Spleen (tissue), 11 donors: ENCODE measurements around the gene HIVEP3. TPM values are rescaled to one million over a fixed set of nuclear protein-coding genes. Genes with fewer than 3 reads are reported as not detected.

Experiments
- DNase-seq: peaks from one replicate; pipeline ENCODE4 v3.0.0-alpha.2; 2020
- H3K27ac ChIP-seq, 8 donors: fragments of 200-600 bp; sonication (generic) in 7 of 8; 1 replicate in 4 of 8; 2 replicates in 4 of 8; pipeline versions ENCODE4 v1.5.0 to v1.8.0; 2016 to 2021; ENCODE audit warnings: inconsistent platforms in 4 of 8, mild to moderate bottlenecking in 4 of 8, moderate library complexity in 1 of 8
- H3K27me3 ChIP-seq, 7 donors: fragments of 200-600 bp; sonication (generic) in 6 of 7; replicated peaks in 1 of 7; 1 replicate in 4 of 7; 2 replicates in 3 of 7; pipeline versions ENCODE4 v1.5.0 to v1.8.0; 2016 to 2021; ENCODE audit warnings: inconsistent platforms in 3 of 7, mild to moderate bottlenecking in 1 of 7
- H3K36me3 ChIP-seq, 6 donors: fragments of 200-600 bp; sonication (generic) in 5 of 6; 1 replicate in 4 of 6; 2 replicates in 2 of 6; pipeline versions ENCODE4 v1.5.0 to v1.8.0; 2016 to 2021; ENCODE audit warnings: inconsistent platforms in 2 of 6
- H3K4me1 ChIP-seq, 6 donors: fragments of 200-600 bp; sonication (generic) in 5 of 6; 1 replicate in 3 of 6; 2 replicates in 3 of 6; pipeline versions ENCODE4 v1.5.0 to v1.8.0; 2016 to 2021; ENCODE audit warnings: inconsistent platforms in 3 of 6
- H3K4me3 ChIP-seq, 8 donors: fragments of 200-600 bp; sonication (generic) in 7 of 8; 1 replicate in 4 of 8; 2 replicates in 4 of 8; pipeline versions ENCODE4 v1.5.0 to v1.8.0; 2016 to 2021; ENCODE audit warnings: inconsistent platforms in 4 of 8, mild to moderate bottlenecking in 4 of 8, moderate library complexity in 2 of 8
- H3K9me3 ChIP-seq, 8 donors: fragments of 200-600 bp; sonication (generic) in 7 of 8; 1 replicate in 4 of 8; 2 replicates in 4 of 8; pipeline versions ENCODE4 v1.5.0 to v1.8.0; 2016 to 2021; ENCODE audit warnings: inconsistent platforms in 4 of 8
- POLR2A ChIP-seq, 3 donors: fragments of 450-650 bp; IDR thresholded peaks; one replicate each; pipeline ENCODE4 v1.5.1; 2017; ENCODE audit warnings: antibody characterized with exemption in 3 of 3, mild to moderate bottlenecking in 1 of 3
- POLR2AphosphoS5 ChIP-seq, 3 donors: sonication (generic); formaldehyde crosslinking; IDR thresholded peaks; one replicate each; pipeline ENCODE4 v1.5.1; 2017; ENCODE audit warnings: antibody characterized with exemption in 3 of 3
- WGBS, 5 donors: extraction: QIAGEN DNeasy Blood & Tissue Kit in 3 of 5; methylation state at CpG; one replicate each; pipeline versions ENCODE4 v1.1.5 to v1.1.7; 2013 to 2018; 5-methylcytosine and 5-hydroxymethylcytosine counted together
- intact Hi-C: fragments of 100-400 bp; cut with DNase I; formaldehyde crosslinking; loops from one replicate; pipeline ENCODE4 v1.15.0; 2023; ENCODE audit warnings: low total_unique reads
- polyA plus RNA-seq, 3 donors: library from polyadenylated mRNA; stranded (reverse); fragments of 200-250 nt; gene quantifications; one replicate each; pipeline ENCODE4 v1.2.1, GENCODE V29; 2013
- total RNA-seq, 7 donors: library from RNA; depleted of rRNA in 3 of 7; stranded (reverse); fragments of >200 nt in 3 of 7; fragmentation: NEBNext Ultra II Directional in 4 of 7; extraction: Animal tissue kit (Norgen Biotek cat#: 25700) in 4 of 7; gene quantifications; one replicate each; pipeline versions ENCODE4 v1.1.0 to v1.2.1, GENCODE V29; 2016 to 2021
- TF ChIP-seq, protein P1 (sequence below), 11 experiments: fragments of 200-600 bp in 7 of 11; fragments of 450-650 bp in 4 of 11; sonication (generic) in 4 of 11; IDR thresholded peaks in 8 of 11; conservative IDR thresholded peaks in 3 of 11; 1 replicate in 7 of 11; 2 replicates in 4 of 11; pipeline versions ENCODE4 v1.4.0 to v1.8.0; 2016 to 2021; ENCODE audit warnings: antibody characterized with exemption in 11 of 11, inconsistent platforms in 4 of 11, mild to moderate bottlenecking in 1 of 11
- donor health status: healthy with polysubstance abuse.
- donor health status: DM: no; HTN: no; CAD: no; lungs with moderate emphysema.
- donor health status: DM: no; HTN: no; CAD: no.
- donor health status: Bipolar disorder and iron deficiency.
- donor health status: healthy.
- donor health status: DM: no; HTN: no; CAD: no.
- donor health status: DM: yes; HTN: yes; CAD: no.

HIVEP3 gene
- total and polyA plus RNA-seq, 10 donors: 2.4 to 21.2 (median 8.2) TPM

DNA sequence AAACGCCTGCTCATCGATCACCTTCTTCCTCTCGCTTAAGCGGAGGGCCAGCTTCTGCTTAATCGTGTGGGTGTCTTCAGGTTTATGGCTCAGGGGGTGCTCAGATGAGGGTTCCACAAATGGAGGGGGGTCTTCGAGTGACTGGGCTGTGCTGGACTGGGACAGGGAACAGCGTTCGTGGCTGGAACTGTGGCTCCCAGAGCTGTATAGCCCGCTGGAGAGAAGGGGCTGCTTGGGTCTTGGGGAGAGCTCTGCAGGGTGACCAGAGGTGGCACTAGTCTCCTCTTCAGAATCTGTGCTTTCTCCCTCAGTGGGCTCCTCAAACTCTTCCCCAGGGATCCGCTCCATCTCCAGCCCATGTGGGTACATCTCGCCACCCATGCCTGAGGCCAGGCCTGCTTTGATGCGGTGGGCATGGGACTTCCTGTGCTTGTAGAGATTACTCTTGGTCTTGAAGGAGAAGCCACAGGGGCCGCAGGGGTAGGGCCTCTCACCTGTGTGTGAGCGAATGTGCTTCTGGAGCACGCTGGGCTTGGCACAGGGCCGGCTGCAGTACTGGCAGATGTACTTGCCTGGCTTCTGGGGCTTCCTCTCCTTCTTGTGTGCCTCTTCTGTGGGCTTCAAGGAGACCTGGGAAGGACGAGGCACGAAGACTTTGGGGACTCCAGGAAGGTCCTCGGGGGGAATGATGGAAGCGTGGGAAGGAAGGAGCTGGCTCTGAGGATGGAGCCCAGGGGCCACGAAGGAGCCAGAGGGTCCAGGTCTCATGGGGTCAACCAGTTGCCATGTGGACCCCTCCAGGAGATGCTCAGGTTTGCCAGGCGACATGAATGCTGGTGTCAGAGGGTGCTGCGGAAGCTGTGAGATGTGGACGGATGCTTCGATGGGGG is 334.8 kb downstream of the HIVEP3 start:
- no peak overlapping the region for H3K4me3 ChIP-seq
- peaks cover 0 to 8% (median 0%) of the 10 kb centered on the region in 6 donors for H3K4me1 ChIP-seq
- no peak for DNase-seq
- no peaks in the 10 kb centered on the region for H3K9me3 ChIP-seq
- intact Hi-C loops: no loop called here
- H3K36me3 ChIP-seq: peaks cover 0 to 34% (median 0%) of the 10 kb centered on the region in 6 donors
- TF ChIP-seq, protein P1, sequence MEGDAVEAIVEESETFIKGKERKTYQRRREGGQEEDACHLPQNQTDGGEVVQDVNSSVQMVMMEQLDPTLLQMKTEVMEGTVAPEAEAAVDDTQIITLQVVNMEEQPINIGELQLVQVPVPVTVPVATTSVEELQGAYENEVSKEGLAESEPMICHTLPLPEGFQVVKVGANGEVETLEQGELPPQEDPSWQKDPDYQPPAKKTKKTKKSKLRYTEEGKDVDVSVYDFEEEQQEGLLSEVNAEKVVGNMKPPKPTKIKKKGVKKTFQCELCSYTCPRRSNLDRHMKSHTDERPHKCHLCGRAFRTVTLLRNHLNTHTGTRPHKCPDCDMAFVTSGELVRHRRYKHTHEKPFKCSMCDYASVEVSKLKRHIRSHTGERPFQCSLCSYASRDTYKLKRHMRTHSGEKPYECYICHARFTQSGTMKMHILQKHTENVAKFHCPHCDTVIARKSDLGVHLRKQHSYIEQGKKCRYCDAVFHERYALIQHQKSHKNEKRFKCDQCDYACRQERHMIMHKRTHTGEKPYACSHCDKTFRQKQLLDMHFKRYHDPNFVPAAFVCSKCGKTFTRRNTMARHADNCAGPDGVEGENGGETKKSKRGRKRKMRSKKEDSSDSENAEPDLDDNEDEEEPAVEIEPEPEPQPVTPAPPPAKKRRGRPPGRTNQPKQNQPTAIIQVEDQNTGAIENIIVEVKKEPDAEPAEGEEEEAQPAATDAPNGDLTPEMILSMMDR (IDR thresholded peaks at IDR 0.05 in 8 of 11, conservative IDR thresholded peaks at IDR 0.05 in 3 of 11): no peak
- TF ChIP-seq POLR2AphosphoS5 (IDR thresholded peaks at IDR 0.05) (no peak), POLR2A (IDR thresholded peaks at IDR 0.05) (no peak)
- WGBS, 5 donors: 93 to 97% (median 94%) methylated on average over 21 to 25 of the region's 25 CpGs
- no peak overlapping the region for H3K27ac ChIP-seq
- no peaks in the 10 kb centered on the region for H3K27me3 ChIP-seq

DNA sequence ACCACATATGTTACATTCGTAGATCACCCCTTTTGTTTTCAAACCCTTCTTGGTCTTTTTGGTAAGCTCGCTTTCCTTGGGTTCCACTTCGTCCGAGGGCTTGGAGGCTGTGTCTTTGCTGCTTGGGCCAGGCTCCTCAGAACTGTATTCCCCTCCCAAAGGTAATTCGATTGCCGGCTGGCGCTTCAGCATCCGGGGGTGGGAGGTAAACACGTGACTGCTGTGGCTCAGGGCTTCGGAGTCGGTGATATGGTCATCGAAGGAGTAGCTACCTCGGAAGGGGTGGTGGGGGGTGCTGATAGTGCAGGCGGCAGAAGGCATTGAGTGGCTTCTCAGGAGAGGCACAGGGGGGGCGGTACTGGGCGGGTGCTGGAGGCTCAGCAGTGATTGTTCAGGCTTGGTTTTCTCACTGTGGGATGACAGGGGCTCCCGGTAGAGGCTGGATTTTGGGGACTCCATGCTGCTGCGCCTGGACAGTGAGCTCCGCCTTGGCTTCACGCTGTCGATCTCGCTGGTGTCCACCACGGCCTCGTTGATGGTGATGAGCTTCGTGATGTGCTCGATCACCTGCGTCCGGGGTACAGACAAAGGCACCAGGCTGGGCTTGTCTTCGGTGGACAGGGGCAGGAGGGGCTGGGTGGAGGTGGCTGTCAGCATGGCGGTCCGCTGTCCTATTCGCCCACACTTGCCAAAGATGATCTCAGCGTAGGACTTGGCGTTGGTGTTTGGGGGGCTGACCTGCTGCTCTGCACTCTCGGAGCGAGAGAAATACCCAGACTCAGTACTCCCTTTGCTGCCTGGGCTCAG is 335.7 kb downstream of the HIVEP3 start:
- H3K27ac ChIP-seq: no peak overlapping the region
- TF ChIP-seq POLR2A (IDR thresholded peaks at IDR 0.05) (no peak), POLR2AphosphoS5 (IDR thresholded peaks at IDR 0.05) (no peak)
- TF ChIP-seq, protein P1 (IDR thresholded peaks at IDR 0.05 in 8 of 11, conservative IDR thresholded peaks at IDR 0.05 in 3 of 11): no peak
- 92 to 95% (median 94%) methylated on average over 36 of the region's 36 CpGs for WGBS, 5 donors

DNA sequence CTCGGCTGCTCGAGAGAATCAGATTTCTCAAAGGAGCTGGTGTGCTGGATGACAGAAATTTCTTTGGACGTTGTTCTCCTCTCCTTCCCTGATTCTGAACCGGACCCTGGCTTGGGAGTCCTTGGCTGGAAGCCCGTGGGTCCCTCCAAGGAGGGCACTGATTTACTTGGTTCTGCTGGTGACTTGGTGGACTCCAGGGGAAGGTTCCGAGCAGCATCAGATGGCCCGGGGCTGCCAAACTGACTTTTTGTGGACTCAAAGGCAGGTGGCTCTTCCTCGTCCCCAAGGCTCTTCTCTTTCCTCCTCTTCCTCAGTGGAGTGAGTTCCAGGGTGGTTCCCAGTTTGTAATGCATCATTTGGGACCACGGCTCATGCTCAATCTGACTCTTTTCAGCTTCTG is 336.4 kb downstream of the HIVEP3 start:
- 89 to 95% (median 94%) methylated on average over 8 to 9 of the region's 9 CpGs for WGBS, 5 donors
- no peak overlapping the region for H3K4me3 ChIP-seq
- DNase-seq: no peak
- peaks cover 0 to 8% (median 0%) of the 10 kb centered on the region in 6 donors for H3K4me1 ChIP-seq
- intact Hi-C loops: no loop called here
- TF ChIP-seq POLR2AphosphoS5 (IDR thresholded peaks at IDR 0.05) (no peak), POLR2A (IDR thresholded peaks at IDR 0.05) (no peak)
- TF ChIP-seq, protein P1 (IDR thresholded peaks at IDR 0.05 in 8 of 11, conservative IDR thresholded peaks at IDR 0.05 in 3 of 11): no peak
- H3K9me3 ChIP-seq: no peaks in the 10 kb centered on the region
- H3K27ac ChIP-seq: no peak overlapping the region
- peaks cover 0 to 34% (median 0%) of the 10 kb centered on the region in 6 donors for H3K36me3 ChIP-seq
- H3K27me3 ChIP-seq: no peaks in the 10 kb centered on the region

More for the DNA sequence above, 335.7 kb downstream of the HIVEP3 start:
- H3K36me3 ChIP-seq: peaks cover 0 to 34% (median 0%) of the 10 kb centered on the region in 6 donors
- H3K27me3 ChIP-seq: no peaks in the 10 kb centered on the region
- intact Hi-C loops: no loop called here
- H3K4me1 ChIP-seq: peaks cover 0 to 8% (median 0%) of the 10 kb centered on the region in 6 donors
- H3K4me3 ChIP-seq: no peak overlapping the region
- no peak for DNase-seq
- no peaks in the 10 kb centered on the region for H3K9me3 ChIP-seq

DNA sequence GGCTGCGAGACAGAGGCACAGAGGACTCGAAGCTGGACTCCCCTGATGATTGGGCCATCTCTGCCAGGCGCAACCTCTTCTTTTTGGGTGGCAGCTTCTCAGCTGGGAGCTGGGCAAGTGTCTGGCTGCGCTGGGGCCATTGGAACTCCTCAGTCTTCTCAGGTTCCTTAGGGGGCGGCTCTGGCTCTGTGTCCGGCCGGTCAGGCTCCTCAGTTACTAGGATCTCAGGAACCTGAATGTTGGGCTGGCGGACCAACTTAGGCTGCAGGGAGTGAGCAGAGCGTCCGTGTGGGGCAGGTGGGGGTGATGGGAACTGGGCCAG is 336.8 kb downstream of the HIVEP3 start:
- Histone ChIP-seq H3K4me1 (peaks cover 0 to 8% (median 0%) of the 10 kb centered on the region in 6 donors), H3K36me3 (peaks cover 0 to 34% (median 0%) of the 10 kb centered on the region in 6 donors), H3K4me3 (no peak overlapping the region), H3K9me3 (no peaks in the 10 kb centered on the region), H3K27me3 (no peaks in the 10 kb centered on the region), H3K27ac (no peak overlapping the region)
- intact Hi-C loops: no loop called here
- DNase-seq: no peak
- TF ChIP-seq POLR2A (IDR thresholded peaks at IDR 0.05) (no peak), POLR2AphosphoS5 (IDR thresholded peaks at IDR 0.05) (no peak)
- TF ChIP-seq, protein P1 (IDR thresholded peaks at IDR 0.05 in 8 of 11, conservative IDR thresholded peaks at IDR 0.05 in 3 of 11): no peak
- whole genome bisulfite sequencing, 5 donors: 93 to 99% (median 97%) methylated on average over 6 to 10 of the region's 10 CpGs
